Caco-2 (cell line): ENCODE measurements around the gene TACO1. TPM values are rescaled to one million over a fixed set of nuclear protein-coding genes. Genes with fewer than 3 reads are reported as not detected.

Source experiments
- BruUV-seq: library from RNA; stranded (reverse); fragments of 400-500 nt; replicated peaks from 2 replicates; lab custom pipeline; 2021; lab: Mats Ljungman, UMichigan
- CTCF ChIA-PET: fragments of 300-600 bp; sonication (Branson Sonifier 250); formaldehyde crosslinking; loops from one replicate; lab custom pipeline; 2022; ENCODE audit warnings: antibody characterized with exemption; lab: Charles Lee
- POLR2A ChIA-PET: fragments of 300-600 bp; sonication (Branson Sonifier 250); formaldehyde crosslinking; loops from one replicate; lab custom pipeline; 2022; ENCODE audit warnings: antibody characterized with exemption; lab: Charles Lee
- DNase-seq, 2 experiments: peaks; one replicate each; pipeline versions ENCODE4 v3.0.0 to v3.0.0-alpha.2; 2020 to 2022
- H3K27me3 ChIP-seq: replicated peaks from 2 replicates; pipeline ENCODE4 v1.6.0; 2011; ENCODE audit warnings: low read length; ENCODE audit not compliant: control insufficient read depth, insufficient read depth
- H3K36me3 ChIP-seq: 2 replicates; pipeline ENCODE4 v1.5.1; 2011; ENCODE audit warnings: low read length; ENCODE audit not compliant: control insufficient read depth, insufficient read depth
- H3K4me1 ChIP-seq: fragments of 250-450 bp; sonication (Bioruptor Pico); 2 replicates; pipeline ENCODE4 v1.5.1; 2020; ENCODE audit warnings: mild to moderate bottlenecking
- H3K4me3 ChIP-seq: 2 replicates; pipeline ENCODE4 v1.5.1; 2011; ENCODE audit warnings: low read depth, mild to moderate bottlenecking, control low read depth, low read length
- H3K9me3 ChIP-seq: fragments of 250-450 bp; sonication (Bioruptor Pico); 2 replicates; pipeline ENCODE4 v1.5.1; 2020; ENCODE audit warnings: mild to moderate bottlenecking, moderate library complexity
- H3K27ac Mint-ChIP-seq: one replicate; pipeline ENCODE4 v1.8.0; 2022; ENCODE audit warnings: mixed read lengths; ENCODE audit not compliant: unreplicated experiment
- H3K27me3 Mint-ChIP-seq: one replicate; pipeline ENCODE4 v1.8.0; 2022; ENCODE audit warnings: mixed read lengths; ENCODE audit not compliant: insufficient read depth, unreplicated experiment
- H3K36me3 Mint-ChIP-seq: one replicate; pipeline ENCODE4 v1.8.0; 2022; ENCODE audit warnings: mild to moderate bottlenecking, mixed read lengths; ENCODE audit not compliant: insufficient read depth, unreplicated experiment
- H3K4me1 Mint-ChIP-seq: one replicate; pipeline ENCODE4 v1.8.0; 2022; ENCODE audit warnings: low read depth, mixed read lengths; ENCODE audit not compliant: unreplicated experiment
- H3K4me3 Mint-ChIP-seq: one replicate; pipeline ENCODE4 v1.8.0; 2022; ENCODE audit warnings: mild to moderate bottlenecking, moderate library complexity, mixed read lengths; ENCODE audit not compliant: unreplicated experiment
- H3K9me3 Mint-ChIP-seq: one replicate; pipeline ENCODE4 v1.8.0; 2022; ENCODE audit warnings: mixed read lengths; ENCODE audit not compliant: unreplicated experiment
- CTCF ChIP-seq, 2 experiments: fragments of 200-600 bp in 1 of 2; IDR thresholded peaks; 1 replicate in 1 of 2; 2 replicates in 1 of 2; pipeline versions ENCODE4 v1.5.1 to v1.8.0; 2011 to 2022; ENCODE audit warnings: antibody characterized with exemption in 1 of 2, control low read depth in 1 of 2, inconsistent platforms in 1 of 2, low read depth in 1 of 2, low read length in 1 of 2, mild to moderate bottlenecking in 1 of 2, moderate library complexity in 1 of 2; ENCODE audit not compliant: insufficient read depth in 1 of 2, severe bottlenecking in 1 of 2, unreplicated experiment in 1 of 2
- intact Hi-C: fragments of 100-400 bp; cut with micrococcal nuclease; formaldehyde crosslinking; loops from one replicate; pipeline ENCODE4 v1.10.0; 2022; ENCODE audit not compliant: unreplicated experiment
- total RNA-seq: library from RNA; stranded (reverse); gene quantifications from 2 replicates; pipeline ENCODE4 v1.2.3, GENCODE V29; 2022

The TACO1 gene
- total RNA-seq, 1 experiment from 2014 or later, result 29.1 TPM

- ChIA-PET CTCF (interaction anchor here (2.6 kb wide), 1 partner anchor 8 kb away, joined by 22 read pairs; the partner anchor contains the start of gene MAP3K3), POLR2A (no interaction called here)
- intact Hi-C loops, result loop anchor here (2.0 to 5.0 kb wide), 2 partner anchors 135 to 166 kb away; partner anchors contain the start of gene CYB561
- H3K4me3 ChIP-seq, result no peak overlapping the region
- H3K4me1 Mint-ChIP-seq, result no peaks in the 10 kb centered on the region
- no peaks in the 10 kb centered on the region for H3K9me3 Mint-ChIP-seq
- H3K36me3 ChIP-seq, result no peaks in the 10 kb centered on the region
- no TSS peak for BruUV-seq
- TF ChIP-seq CTCF (IDR thresholded peaks at IDR 0.05; ENCODE audit: insufficient read depth in 1 of 2, low read depth in 1 of 2, low read length in 1 of 2, severe bottlenecking in 1 of 2, unreplicated experiment in 1 of 2), result no peak
- no peak overlapping the region for H3K4me3 Mint-ChIP-seq
- no peaks in the 10 kb centered on the region for H3K4me1 ChIP-seq
- H3K36me3 Mint-ChIP-seq, result peaks cover 5% of the 10 kb centered on the region
- no peak for DNase-seq
- no peaks in the 10 kb centered on the region for H3K9me3 ChIP-seq
- peaks cover 14% of the 10 kb centered on the region for H3K27me3 Mint-ChIP-seq
- H3K27ac Mint-ChIP-seq, result no peak overlapping the region
- H3K27me3 ChIP-seq, result no peaks in the 10 kb centered on the region
Measured at GRCh38 chr17:63613663-63614062, 13.0 kb downstream of the TACO1 start.

GRCh38 chr17:63621229-63621683 lies 20.6 kb downstream of the TACO1 start:
- no peaks in the 10 kb centered on the region for H3K9me3 ChIP-seq
- intact Hi-C loops, result loop anchor here (5.0 to 10.0 kb wide), 2 partner anchors 76 to 224 kb away; partner anchors contain the start of gene SMARCD2
- no peak for TF ChIP-seq CTCF (IDR thresholded peaks at IDR 0.05; ENCODE audit: insufficient read depth in 1 of 2, low read depth in 1 of 2, low read length in 1 of 2, severe bottlenecking in 1 of 2, unreplicated experiment in 1 of 2)
- H3K27me3 ChIP-seq, result no peaks in the 10 kb centered on the region
- Mint-ChIP-seq H3K4me3 (peak overlapping the region; percentile 94), H3K4me1 (peaks cover 10% of the 10 kb centered on the region), H3K9me3 (no peaks in the 10 kb centered on the region), H3K36me3 (peaks cover 12% of the 10 kb centered on the region), H3K27me3 (peaks cover 11% of the 10 kb centered on the region), H3K27ac (peak overlapping the region; percentile 43)
- no peak for DNase-seq
- H3K4me3 ChIP-seq, result peak overlapping the region; percentile 57
- POLR2A ChIA-PET, result interaction anchor here (0.6 to 1.4 kb wide), 6 partner anchors 9 to 525 kb away, joined by 3 to 11 read pairs (median 5); partner anchors contain the start of gene CYB561
- BruUV-seq, result TSS peak; percentile 96
- H3K4me1 ChIP-seq, result no peaks in the 10 kb centered on the region; the same call in 1 of the 2 replicates
- H3K36me3 ChIP-seq, result no peaks in the 10 kb centered on the region
- CTCF ChIA-PET, result interaction anchor here (1.0 to 1.5 kb wide), 6 partner anchors 9 to 228 kb away, joined by 3 to 25 read pairs (median 6); no protein-coding TSS in a partner anchor

- H3K36me3 Mint-ChIP-seq, result peaks cover 12% of the 10 kb centered on the region
- no peaks in the 10 kb centered on the region; the same call in 1 of the 2 replicates for H3K4me1 ChIP-seq
- H3K4me3 ChIP-seq, result peak within 1 kb of the TSS; percentile 95
- no peaks in the 10 kb centered on the region for H3K27me3 ChIP-seq
- H3K27ac Mint-ChIP-seq, result peak within 1 kb of the TSS; percentile 78
- no peaks in the 10 kb centered on the region for H3K9me3 ChIP-seq
- peaks cover 16% of the 10 kb centered on the region for H3K4me1 Mint-ChIP-seq
- peaks cover 11% of the 10 kb centered on the region for H3K27me3 Mint-ChIP-seq
- DNase-seq, result peak; percentile 99 to 100
- intact Hi-C loops, result loop anchor here (1.0 to 10.0 kb wide), 4 partner anchors 72 to 223 kb away; partner anchors contain the start of genes DCAF7, SMARCD2 and STRADA
- no peaks in the 10 kb centered on the region for H3K36me3 ChIP-seq
- H3K9me3 Mint-ChIP-seq, result no peaks in the 10 kb centered on the region
- no TSS peak for BruUV-seq
- TF ChIP-seq CTCF (IDR thresholded peaks at IDR 0.05; ENCODE audit: insufficient read depth in 1 of 2, low read depth in 1 of 2, low read length in 1 of 2, severe bottlenecking in 1 of 2, unreplicated experiment in 1 of 2), result peak in 1 of 2 experiments; percentile 3
- CTCF ChIA-PET, result interaction anchor here (0.6 to 1.5 kb wide), 11 partner anchors 10 to 695 kb away, joined by 3 to 25 read pairs (median 5); partner anchors contain the start of gene GH1
- POLR2A ChIA-PET, result interaction anchor here (0.5 to 1.4 kb wide), 19 partner anchors 8 to 1673 kb away, joined by 3 to 11 read pairs (median 4); partner anchors contain the start of genes CCDC47, CYB561, DCAF7 and TACO1
- peak within 1 kb of the TSS; percentile 94 for H3K4me3 Mint-ChIP-seq
Measured at GRCh38 chr17:63621684-63622573, 21.2 kb downstream of the TACO1 start, which contains the start of gene MAP3K3. MAP3K3 (plus strand) TSS chr17:63622417; CDS start chr17:63622760, 343 bp downstream.
